Inflammatory macrophage treated with lipopolysaccharide for 1 hour (primary cell): ENCODE measurements around the gene NDUFV3.
"Not testable (repeated sequence)": the region's sequence is repeated elsewhere in the genome, so short reads cannot be mapped to it uniquely, and the experiment has no call there.

Experiments used
- DNase-seq, 2 donors: peaks; one replicate each; pipeline ENCODE4 v3.0.0-alpha.2; 2020 to 2022

NDUFV3 gene

GRCh38 chr21:42937960-42938605, 45.0 kb downstream of the NDUFV3 start:
- DNase-seq, result no peak

- not testable (repeated sequence) for DNase-seq
These were observed 45.5 kb downstream of the NDUFV3 start for GRCh38 chr21:42938606-42938995.

- DNase-seq, result peak; percentile 89
These were observed 46.7 kb downstream of the NDUFV3 start for GRCh38 chr21:42939582-42940413.

GRCh38 chr21:42941696-42942085, 48.6 kb downstream of the NDUFV3 start:
- DNase-seq, result no peak

GRCh38 chr21:42942244-42942643, 49.1 kb downstream of the NDUFV3 start:
- no peak for DNase-seq

- DNase-seq, result not testable (repeated sequence)
These were observed 56.1 kb downstream of the NDUFV3 start for GRCh38 chr21:42949094-42949755.

GRCh38 chr21:42951193-42951592, 58.1 kb downstream of the NDUFV3 start:
- not testable (repeated sequence) for DNase-seq

GRCh38 chr21:42956824-42957630, 63.9 kb downstream of the NDUFV3 start:
- DNase-seq, result no peak

GRCh38 chr21:42958122-42958521, 65.0 kb downstream of the NDUFV3 start:
- not testable (repeated sequence) for DNase-seq

- DNase-seq, result no peak
These were observed 66.6 kb downstream of the NDUFV3 start for GRCh38 chr21:42959728-42960127.

GRCh38 chr21:42962380-42963007, 69.4 kb downstream of the NDUFV3 start:
- no peak for DNase-seq
